H9 (cell line): ENCODE measurements around the gene TNPO3. TPM values are rescaled to one million over a fixed set of nuclear protein-coding genes. Genes with fewer than 3 reads are reported as not detected.
A peak's percentile ranks its signal among the peaks of the same experiment; 100 is the strongest.

Experiments used
- DNase-seq: peaks from one replicate; pipeline ENCODE4 v3.0.0-alpha.2; 2017
- H2AFZ ChIP-seq: one replicate; pipeline ENCODE4 v1.6.1; 2013; ENCODE audit warnings: mild to moderate bottlenecking, low read length, control low read depth, moderate library complexity
- H2AK5ac ChIP-seq: 2 replicates; pipeline ENCODE4 v1.6.1; 2013; ENCODE audit warnings: low read length, control low read depth, mixed read lengths; ENCODE audit not compliant: insufficient read length
- H2BK120ac ChIP-seq: one replicate; pipeline ENCODE4 v1.6.1; 2013; ENCODE audit warnings: low read depth, mild to moderate bottlenecking, low read length, control low read depth, inconsistent platforms; ENCODE audit not compliant: poor library complexity, severe bottlenecking
- H2BK12ac ChIP-seq: 2 replicates; pipeline ENCODE4 v1.6.1; 2013; ENCODE audit warnings: low read length, control low read depth, mixed read lengths, low read depth; ENCODE audit not compliant: insufficient read length
- H2BK15ac ChIP-seq: 2 replicates; pipeline ENCODE4 v1.6.1; 2013; ENCODE audit warnings: low read depth, low read length, control low read depth
- H2BK20ac ChIP-seq: one replicate; pipeline ENCODE4 v1.6.1; 2013; ENCODE audit warnings: low read depth, mild to moderate bottlenecking, low read length, control low read depth, inconsistent platforms; ENCODE audit not compliant: poor library complexity, severe bottlenecking
- H2BK5ac ChIP-seq: 2 replicates; pipeline ENCODE4 v1.6.1; 2013; ENCODE audit warnings: low read length, control low read depth, mixed read lengths; ENCODE audit not compliant: insufficient read length
- H3K14ac ChIP-seq: 2 replicates; pipeline ENCODE4 v1.6.1; 2013; ENCODE audit warnings: low read length, control low read depth; ENCODE audit not compliant: insufficient read depth
- H3K18ac ChIP-seq: 2 replicates; pipeline ENCODE4 v1.6.1; 2013; ENCODE audit warnings: low read depth, mild to moderate bottlenecking, mixed read lengths, low read length, control low read depth; ENCODE audit not compliant: insufficient read length
- H3K23ac ChIP-seq: 2 replicates; pipeline ENCODE4 v1.6.1; 2013; ENCODE audit warnings: low read length, control low read depth, mixed read lengths, low read depth; ENCODE audit not compliant: insufficient read length
- H3K23me2 ChIP-seq: 2 replicates; pipeline ENCODE4 v1.6.1; 2013; ENCODE audit warnings: low read depth, mild to moderate bottlenecking, mixed read lengths, low read length, control low read depth; ENCODE audit not compliant: insufficient read length, poor library complexity, severe bottlenecking
- H3K27ac ChIP-seq: 2 replicates; pipeline ENCODE4 v1.5.1; 2013; ENCODE audit warnings: low read length, control low read depth, mixed read lengths, low read depth; ENCODE audit not compliant: insufficient read length
- H3K27me3 ChIP-seq: 2 replicates; pipeline ENCODE4 v1.6.1; 2013; ENCODE audit warnings: low read length, control low read depth, inconsistent platforms; ENCODE audit not compliant: insufficient read depth
- H3K4ac ChIP-seq: 2 replicates; pipeline ENCODE4 v1.6.1; 2013; ENCODE audit warnings: low read depth, mild to moderate bottlenecking, control low read depth, inconsistent platforms, low read length, moderate library complexity
- H3K4me1 ChIP-seq: 2 replicates; pipeline ENCODE4 v1.6.1; 2013; ENCODE audit warnings: low read length, control low read depth, inconsistent platforms; ENCODE audit not compliant: insufficient read depth
- H3K4me2 ChIP-seq: 2 replicates; pipeline ENCODE4 v1.6.1; 2013; ENCODE audit warnings: low read length, control low read depth, mixed read lengths; ENCODE audit not compliant: insufficient read length, insufficient read depth
- H3K56ac ChIP-seq: 2 replicates; pipeline ENCODE4 v1.6.1; 2013; ENCODE audit warnings: low read depth, mild to moderate bottlenecking, mixed read lengths, low read length, control low read depth; ENCODE audit not compliant: insufficient read length
- H3K79me1 ChIP-seq: 2 replicates; pipeline ENCODE4 v1.6.1; 2013; ENCODE audit warnings: low read depth, mild to moderate bottlenecking, moderate library complexity, low read length, control low read depth, inconsistent platforms; ENCODE audit not compliant: insufficient read depth, poor library complexity, severe bottlenecking
- H3K79me2 ChIP-seq: 2 replicates; pipeline ENCODE4 v1.6.1; 2013; ENCODE audit warnings: low read length, control low read depth, inconsistent platforms; ENCODE audit not compliant: insufficient read depth
- H3K9ac ChIP-seq: 2 replicates; pipeline ENCODE4 v1.6.1; 2013; ENCODE audit warnings: low read length, control low read depth, mixed read lengths; ENCODE audit not compliant: insufficient read length; ENCODE audit errors: extremely low read depth
- H3K9me3 ChIP-seq: one replicate; pipeline ENCODE4 v1.6.1; 2013; ENCODE audit warnings: low read depth, low read length, inconsistent platforms; ENCODE audit not compliant: control insufficient read depth
- H3T11ph ChIP-seq: one replicate; pipeline ENCODE4 v1.6.1; 2013; ENCODE audit warnings: mild to moderate bottlenecking, low read length, control low read depth, inconsistent platforms
- H4K20me1 ChIP-seq: one replicate; pipeline ENCODE4 v1.6.1; 2013; ENCODE audit not compliant: control insufficient read depth, insufficient read length, insufficient read depth
- H4K5ac ChIP-seq: 2 replicates; pipeline ENCODE4 v1.6.1; 2013; ENCODE audit warnings: low read depth, mild to moderate bottlenecking, mixed read lengths, low read length, control low read depth; ENCODE audit not compliant: insufficient read length
- H4K8ac ChIP-seq: replicated peaks from 2 replicates; pipeline ENCODE4 v1.6.1; 2013; ENCODE audit warnings: low read length, control low read depth, mixed read lengths, low read depth; ENCODE audit not compliant: insufficient read length
- H4K91ac ChIP-seq: 2 replicates; pipeline ENCODE4 v1.6.1; 2013; ENCODE audit warnings: low read depth, mild to moderate bottlenecking, moderate library complexity, mixed read lengths, low read length, control low read depth; ENCODE audit not compliant: insufficient read length
- H3K27ac Mint-ChIP-seq, 3 experiments: 2 replicates in 2 of 3; 3 replicates in 1 of 3; pipeline ENCODE4 v1.8.0; 2020 to 2021; ENCODE audit warnings: mixed read lengths in 3 of 3, mild to moderate bottlenecking in 1 of 3, moderate library complexity in 1 of 3
- H3K27me3 Mint-ChIP-seq: 2 replicates; pipeline ENCODE4 v1.8.0; 2021; ENCODE audit warnings: low read depth, mild to moderate bottlenecking, moderate library complexity, mixed read lengths
- H3K36me3 Mint-ChIP-seq, 3 experiments: 2 replicates in 2 of 3; 3 replicates in 1 of 3; pipeline ENCODE4 v1.8.0; 2020 to 2021; ENCODE audit warnings: low read depth in 3 of 3, mixed read lengths in 3 of 3; ENCODE audit not compliant: insufficient read depth in 1 of 3
- H3K4me1 Mint-ChIP-seq, 2 experiments: 2 replicates each; pipeline ENCODE4 v1.8.0; 2020; ENCODE audit warnings: mixed read lengths in 2 of 2
- H3K4me3 Mint-ChIP-seq, 2 experiments: 2 replicates in 1 of 2; 3 replicates in 1 of 2; pipeline ENCODE4 v1.8.0; 2020 to 2021; ENCODE audit warnings: mild to moderate bottlenecking in 2 of 2, mixed read lengths in 2 of 2, moderate library complexity in 1 of 2
- H3K9me3 Mint-ChIP-seq, 2 experiments: 2 replicates in 1 of 2; 3 replicates in 1 of 2; pipeline ENCODE4 v1.8.0; 2020; ENCODE audit warnings: mild to moderate bottlenecking in 2 of 2, mixed read lengths in 2 of 2, moderate library complexity in 1 of 2
- CTCF ChIP-seq: fragments of 200-600 bp; sonication (generic); conservative IDR thresholded peaks from 3 replicates; pipeline ENCODE4 v1.8.0; 2021; ENCODE audit warnings: antibody characterized with exemption, mild to moderate bottlenecking
- WGBS: extraction: QIAGEN DNeasy Blood & Tissue Kit; methylation state at CpG from one replicate; pipeline ENCODE4 v1.1.7; 2013; ENCODE audit warnings: missing lambda C conversion rate, low lambda C conversion rate, mixed read lengths; ENCODE audit not compliant: insufficient read length; ENCODE audit errors: extremely low coverage; 5-methylcytosine and 5-hydroxymethylcytosine counted together
- total RNA-seq: library from RNA; stranded (reverse); gene quantifications from 2 replicates; pipeline ENCODE4 v1.2.1, GENCODE V29; 2021

Gene TNPO3
- total RNA-seq, 1 experiment from 2014 or later, result 90.1 TPM

GRCh38 chr7:129091484-129092002, 36.6 kb upstream of the TNPO3 start:
- Histone ChIP-seq H4K20me1 (no peaks in the 10 kb centered on the region), H3K14ac (no peak overlapping the region), H4K91ac (no peak overlapping the region), H3K9ac (no peak overlapping the region), H3K27me3 (no peaks in the 10 kb centered on the region), H2BK5ac (no peak overlapping the region), H2BK20ac (no peak overlapping the region), H3T11ph (no peak overlapping the region), H2AFZ (peak overlapping the region; percentile 67), H3K79me2 (no peaks in the 10 kb centered on the region), H3K4me1 (no peaks in the 10 kb centered on the region), H2BK12ac (no peak overlapping the region), H3K27ac (no peak overlapping the region), H3K9me3 (no peaks in the 10 kb centered on the region), H3K23ac (no peak overlapping the region), H2BK15ac (no peak overlapping the region), H4K8ac (no peak overlapping the region), H2AK5ac (no peak overlapping the region), H2BK120ac (no peak overlapping the region), H3K79me1 (no peaks in the 10 kb centered on the region), H3K23me2 (no peaks in the 10 kb centered on the region), H3K4ac (no peak overlapping the region), H3K4me2 (no peak overlapping the region), H3K56ac (no peak overlapping the region), H3K18ac (no peak overlapping the region), H4K5ac (no peak overlapping the region)
- no CpG with 5 or more reads among the region's 11 CpGs for WGBS
- TF ChIP-seq CTCF, result peak; percentile 99
- no peak overlapping the region for H3K27ac Mint-ChIP-seq
- DNase-seq, result peak; percentile 94
- no peak overlapping the region for H3K4me3 Mint-ChIP-seq
- peaks cover 3% of the 10 kb centered on the region; the same call in 1 of the 2 replicates for H3K27me3 Mint-ChIP-seq
- no peaks in the 10 kb centered on the region for H3K36me3 Mint-ChIP-seq
- H3K9me3 Mint-ChIP-seq, result no peaks in the 10 kb centered on the region
- peaks cover 5 to 9% of the 10 kb centered on the region in 2 experiments for H3K4me1 Mint-ChIP-seq
